Neural progenitor cell (in vitro differentiated cells): ENCODE results near the gene EIF4A3. TPM values are rescaled to one million over a fixed set of nuclear protein-coding genes. Genes with fewer than 3 reads are reported as not detected.

Experiments used
- DNase-seq: peaks from one replicate; pipeline ENCODE4 v3.0.0-alpha.2; 2016; ENCODE audit warnings: low spot score
- H2AFZ ChIP-seq: fragments of 200-600 bp; sonication (generic); replicated peaks from 2 replicates; pipeline ENCODE4 v1.6.1; 2016; ENCODE audit warnings: antibody characterized with exemption
- H3F3A ChIP-seq: fragments of 200-600 bp; sonication (generic); 2 replicates; pipeline ENCODE4 v1.6.1; 2016; ENCODE audit warnings: antibody characterized with exemption, low read depth
- H3K27ac ChIP-seq: fragments of 200-600 bp; sonication (generic); 2 replicates; pipeline ENCODE4 v1.5.1; 2016; ENCODE audit warnings: mild to moderate bottlenecking
- H3K27me3 ChIP-seq: fragments of 200-600 bp; sonication (generic); 2 replicates; pipeline ENCODE4 v1.6.1; 2016; ENCODE audit warnings: mild to moderate bottlenecking, moderate library complexity
- H3K36me3 ChIP-seq: fragments of 200-600 bp; sonication (generic); 2 replicates; pipeline ENCODE4 v1.5.1; 2016
- H3K4me1 ChIP-seq: fragments of 200-600 bp; sonication (generic); 2 replicates; pipeline ENCODE4 v1.6.1; 2016; ENCODE audit warnings: mixed run types
- H3K4me2 ChIP-seq: fragments of 200-600 bp; sonication (generic); 2 replicates; pipeline ENCODE4 v1.6.1; 2016
- H3K4me3 ChIP-seq: fragments of 200-600 bp; sonication (generic); 2 replicates; pipeline ENCODE4 v1.5.1; 2016
- H3K79me2 ChIP-seq: fragments of 200-600 bp; sonication (generic); 2 replicates; pipeline ENCODE4 v1.6.1; 2016; ENCODE audit warnings: low read depth
- H3K9ac ChIP-seq: fragments of 200-600 bp; sonication (generic); 2 replicates; pipeline ENCODE4 v1.6.1; 2016
- H3K9me3 ChIP-seq: fragments of 200-600 bp; sonication (generic); 2 replicates; pipeline ENCODE4 v1.5.1; 2016; ENCODE audit warnings: low read depth
- H4K20me1 ChIP-seq: fragments of 200-600 bp; sonication (generic); 2 replicates; pipeline ENCODE4 v1.6.1; 2016; ENCODE audit warnings: low read depth
- H3K27ac Mint-ChIP-seq: 3 replicates; pipeline ENCODE4 v1.8.0; 2021; ENCODE audit warnings: mixed read lengths
- H3K27me3 Mint-ChIP-seq: 2 replicates; pipeline ENCODE4 v1.8.0; 2022; ENCODE audit warnings: low read depth, mild to moderate bottlenecking, inconsistent platforms, moderate library complexity, mixed read lengths; ENCODE audit not compliant: insufficient read depth
- H3K36me3 Mint-ChIP-seq: 3 replicates; pipeline ENCODE4 v1.8.0; 2021; ENCODE audit warnings: mixed read lengths
- H3K4me1 Mint-ChIP-seq: 3 replicates; pipeline ENCODE4 v1.8.0; 2021; ENCODE audit warnings: mixed read lengths
- H3K4me3 Mint-ChIP-seq: 3 replicates; pipeline ENCODE4 v1.8.0; 2021; ENCODE audit warnings: mild to moderate bottlenecking, moderate library complexity, mixed read lengths
- H3K9me3 Mint-ChIP-seq: 3 replicates; pipeline ENCODE4 v1.8.0; 2020; ENCODE audit warnings: mixed read lengths
- EZH2 ChIP-seq: fragments of 200-600 bp; sonication (generic); IDR thresholded peaks from 2 replicates; pipeline ENCODE4 v1.6.1; 2017; ENCODE audit warnings: antibody characterized with exemption, mild to moderate bottlenecking, moderate library complexity
- EZH2phosphoT487 ChIP-seq: fragments of 200-600 bp; sonication (generic); IDR thresholded peaks from 2 replicates; pipeline ENCODE4 v1.6.1; 2017; ENCODE audit warnings: antibody characterized with exemption
- total RNA-seq: library from RNA; depleted of rRNA; stranded (reverse); fragments of >200 nt; gene quantifications from 2 replicates; pipeline ENCODE4 v1.2.3, GENCODE V29; 2015; ENCODE audit warnings: low replicate concordance
- TF ChIP-seq, protein P1 (sequence below): fragments of 200-600 bp; sonication (generic); IDR thresholded peaks from 2 replicates; pipeline ENCODE4 v1.5.1; 2017; ENCODE audit warnings: antibody characterized with exemption, mild to moderate bottlenecking

EIF4A3 gene
- total RNA-seq, 1 donor from 2014 or later = 102 TPM

- Mint-ChIP-seq H3K4me3 (no peak overlapping the region), H3K27me3 (peaks cover 3% of the 10 kb centered on the region), H3K36me3 (peaks cover under 1% of the 10 kb centered on the region), H3K4me1 (peaks cover 14% of the 10 kb centered on the region), H3K27ac (no peak overlapping the region), H3K9me3 (no peaks in the 10 kb centered on the region)
- no peak for DNase-seq
- Histone ChIP-seq H3K27ac (no peak overlapping the region), H2AFZ (no peak overlapping the region), H4K20me1 (no peaks in the 10 kb centered on the region), H3K9me3 (no peaks in the 10 kb centered on the region), H3K36me3 (no peaks in the 10 kb centered on the region), H3F3A (no peaks in the 10 kb centered on the region), H3K4me3 (no peak overlapping the region), H3K27me3 (no peaks in the 10 kb centered on the region), H3K4me2 (no peak overlapping the region), H3K79me2 (no peaks in the 10 kb centered on the region), H3K9ac (no peak overlapping the region), H3K4me1 (peaks cover 8% of the 10 kb centered on the region)
- TF ChIP-seq, protein P1, sequence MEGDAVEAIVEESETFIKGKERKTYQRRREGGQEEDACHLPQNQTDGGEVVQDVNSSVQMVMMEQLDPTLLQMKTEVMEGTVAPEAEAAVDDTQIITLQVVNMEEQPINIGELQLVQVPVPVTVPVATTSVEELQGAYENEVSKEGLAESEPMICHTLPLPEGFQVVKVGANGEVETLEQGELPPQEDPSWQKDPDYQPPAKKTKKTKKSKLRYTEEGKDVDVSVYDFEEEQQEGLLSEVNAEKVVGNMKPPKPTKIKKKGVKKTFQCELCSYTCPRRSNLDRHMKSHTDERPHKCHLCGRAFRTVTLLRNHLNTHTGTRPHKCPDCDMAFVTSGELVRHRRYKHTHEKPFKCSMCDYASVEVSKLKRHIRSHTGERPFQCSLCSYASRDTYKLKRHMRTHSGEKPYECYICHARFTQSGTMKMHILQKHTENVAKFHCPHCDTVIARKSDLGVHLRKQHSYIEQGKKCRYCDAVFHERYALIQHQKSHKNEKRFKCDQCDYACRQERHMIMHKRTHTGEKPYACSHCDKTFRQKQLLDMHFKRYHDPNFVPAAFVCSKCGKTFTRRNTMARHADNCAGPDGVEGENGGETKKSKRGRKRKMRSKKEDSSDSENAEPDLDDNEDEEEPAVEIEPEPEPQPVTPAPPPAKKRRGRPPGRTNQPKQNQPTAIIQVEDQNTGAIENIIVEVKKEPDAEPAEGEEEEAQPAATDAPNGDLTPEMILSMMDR = no peak
- TF ChIP-seq EZH2phosphoT487 = no peak
- TF ChIP-seq EZH2 = no peak
These were observed 38.6 kb downstream of the EIF4A3 start for GRCh38 chr17:80108036-80108971.

GRCh38 chr17:80107231-80108021 is 39.5 kb downstream of the EIF4A3 start:
- H3K9me3 Mint-ChIP-seq = no peaks in the 10 kb centered on the region
- Histone ChIP-seq H2AFZ (no peak overlapping the region), H3K79me2 (no peaks in the 10 kb centered on the region), H3K9me3 (no peaks in the 10 kb centered on the region), H3K27ac (no peak overlapping the region), H3K4me3 (no peak overlapping the region), H3K4me1 (peaks cover 4% of the 10 kb centered on the region), H4K20me1 (no peaks in the 10 kb centered on the region), H3K36me3 (no peaks in the 10 kb centered on the region), H3K9ac (no peak overlapping the region), H3F3A (no peaks in the 10 kb centered on the region), H3K4me2 (no peak overlapping the region), H3K27me3 (no peaks in the 10 kb centered on the region)
- DNase-seq = no peak
- no peaks in the 10 kb centered on the region for H3K36me3 Mint-ChIP-seq
- peaks cover 3% of the 10 kb centered on the region for H3K27me3 Mint-ChIP-seq
- TF ChIP-seq, protein P1 = no peak
- TF ChIP-seq EZH2phosphoT487 = no peak
- no peak for TF ChIP-seq EZH2
- H3K27ac Mint-ChIP-seq = no peak overlapping the region
- H3K4me3 Mint-ChIP-seq = no peak overlapping the region
- H3K4me1 Mint-ChIP-seq = peaks cover 23% of the 10 kb centered on the region

DNA sequence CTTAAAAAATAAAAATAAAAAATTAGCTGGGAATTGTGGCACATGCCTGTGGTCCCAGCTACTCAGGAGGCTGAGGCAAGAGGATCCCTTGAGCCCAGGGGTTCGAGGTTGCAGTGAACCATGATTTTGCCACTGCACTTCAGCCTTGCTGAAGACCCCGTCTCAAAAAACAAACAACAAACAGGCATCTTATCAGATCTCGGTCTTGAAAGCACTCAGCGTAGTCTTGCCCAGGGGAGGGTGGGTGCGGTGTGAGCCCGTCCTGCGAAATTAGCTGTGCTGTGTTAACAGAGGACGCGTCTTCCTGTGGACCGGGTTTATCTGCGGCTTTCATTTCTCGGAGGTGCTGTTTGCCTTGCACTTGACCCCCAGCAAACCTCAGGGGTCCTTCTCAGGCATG is 40.2 kb downstream of the EIF4A3 start:
- Mint-ChIP-seq H3K9me3 (no peaks in the 10 kb centered on the region), H3K4me3 (no peak overlapping the region), H3K27ac (no peak overlapping the region), H3K36me3 (no peaks in the 10 kb centered on the region), H3K27me3 (peaks cover 6% of the 10 kb centered on the region), H3K4me1 (peaks cover 29% of the 10 kb centered on the region)
- no peaks in the 10 kb centered on the region for H3K27me3 ChIP-seq
- H3K79me2 ChIP-seq = no peaks in the 10 kb centered on the region
- H3K9me3 ChIP-seq = no peaks in the 10 kb centered on the region
- H3K27ac ChIP-seq = no peak overlapping the region
- no peak overlapping the region for H3K4me3 ChIP-seq
- H3K9ac ChIP-seq = no peak overlapping the region
- H3F3A ChIP-seq = no peaks in the 10 kb centered on the region
- H2AFZ ChIP-seq = no peak overlapping the region
- no peaks in the 10 kb centered on the region for H4K20me1 ChIP-seq
- no peak for DNase-seq
- no peaks in the 10 kb centered on the region for H3K36me3 ChIP-seq
- H3K4me1 ChIP-seq = peaks cover 10% of the 10 kb centered on the region
- no peak overlapping the region for H3K4me2 ChIP-seq
- TF ChIP-seq EZH2phosphoT487 (no peak), EZH2 (no peak)
- TF ChIP-seq, protein P1 = no peak
